LNCaP clone FGC (cell line): ENCODE results near the gene BASP1.

Experiments used
- DNase-seq: peaks from one replicate; pipeline ENCODE4 v3.0.0-alpha.2; 2011; ENCODE audit warnings: low read depth
- H3K4me3 ChIP-seq: 2 replicates; pipeline ENCODE4 v1.5.1; 2011; ENCODE audit warnings: mild to moderate bottlenecking, low read depth, low read length, control low read depth
- CTCF ChIP-seq: IDR thresholded peaks from 2 replicates; pipeline ENCODE4 v1.5.1; 2012; ENCODE audit warnings: mild to moderate bottlenecking; ENCODE audit not compliant: control insufficient read depth, insufficient read depth; ENCODE audit errors: extremely low read depth

Gene BASP1

GRCh38 chr5:17228821-17229291 is 11.4 kb downstream of the BASP1 start:
- no peak for TF ChIP-seq CTCF
- no peak for DNase-seq

GRCh38 chr5:17229313-17229712 is 11.9 kb downstream of the BASP1 start:
- no peak for TF ChIP-seq CTCF
- no peak overlapping the region for H3K4me3 ChIP-seq
- no peak for DNase-seq

More at GRCh38 chr5:17228821-17229291, 11.4 kb downstream of the BASP1 start:
- no peak overlapping the region for H3K4me3 ChIP-seq

- H3K4me3 ChIP-seq: no peak overlapping the region
- DNase-seq: no peak
- no peak for TF ChIP-seq CTCF
Measured at GRCh38 chr5:17230191-17230590, 12.8 kb downstream of the BASP1 start.

- DNase-seq: no peak
- no peak for TF ChIP-seq CTCF
- H3K4me3 ChIP-seq: no peak overlapping the region
Measured at GRCh38 chr5:17230808-17231525, 13.5 kb downstream of the BASP1 start.

GRCh38 chr5:17232405-17232804 is 15.0 kb downstream of the BASP1 start:
- no peak for DNase-seq
- TF ChIP-seq CTCF: no peak
- no peak overlapping the region for H3K4me3 ChIP-seq

- H3K4me3 ChIP-seq: no peak overlapping the region
- TF ChIP-seq CTCF: no peak
- no peak for DNase-seq
Measured at GRCh38 chr5:17233488-17233887, 16.1 kb downstream of the BASP1 start.

GRCh38 chr5:17234374-17234773 is 16.9 kb downstream of the BASP1 start:
- no peak for TF ChIP-seq CTCF
- H3K4me3 ChIP-seq: no peak overlapping the region
- no peak for DNase-seq
